ENCODE measurements around the gene HHEX. TPM values are rescaled to one million over a fixed set of nuclear protein-coding genes. Genes with fewer than 3 reads are reported as not detected.
A peak's percentile ranks its signal among the peaks of the same experiment; 100 is the strongest.

HHEX gene
- total and polyA plus RNA-seq, 10 of the 15 experiments (the other 5 are each of a cell fraction or from before 2014, with no cell fraction given), result 3.9 to 32.8 (median 16.4) TPM

GRCh38 chr10:92692080-92692671 lies 2.4 kb downstream of the HHEX start:
- TF ChIP-seq IRF4 (IDR thresholded peaks at IDR 0.05; ENCODE audit: low read depth, low read length), result no peak
- TF ChIP-seq REST (IDR thresholded peaks at IDR 0.05; ENCODE audit: low read depth, low read length), result no peak
- TF ChIP-seq PRDM15 (CRISPR knock-in tag; IDR thresholded peaks at IDR 0.05), result no peak
- no peak for TF ChIP-seq ZBTB11 (CRISPR knock-in tag; IDR thresholded peaks at IDR 0.05)
- no peak overlapping the region for H3K27ac ChIP-seq (ENCODE audit: control insufficient read depth, insufficient read depth)
- H4K20me1 ChIP-seq (ENCODE audit: control insufficient read depth, insufficient read depth), result no peaks in the 10 kb centered on the region
- H3K4me3 ChIP-seq, result no peak overlapping the region
- CTCF ChIA-PET, result interaction anchor here (1.0 to 1.3 kb wide), 2 partner anchors 11 to 64 kb away, joined by 3 to 4 read pairs; no protein-coding TSS in a partner anchor
- 7% methylated on average over 26 of the region's 34 CpGs for WGBS (ENCODE audit: insufficient coverage, insufficient replicate concordance, low lambda C conversion rate, missing lambda C conversion rate)
- ATAC-seq, result no peak; the same call in 2 of the 3 replicates
- SMC1A ChIA-PET (ENCODE audit: uncharacterized antibody, unreplicated experiment), result interaction anchor here (1.2 kb wide), 1 partner anchor 31 kb away, joined by 3 read pairs; no protein-coding TSS in a partner anchor
- no TSS peak for BruUV-seq (replicated peaks)
- no peaks in the 10 kb centered on the region for H3K36me3 ChIP-seq (ENCODE audit: control insufficient read depth in 2 of 2, insufficient read depth in 2 of 2, low read length in 1 of 2)
- no peak for DNase-seq (ENCODE audit: low read depth, low spot score)
- H3K4me2 ChIP-seq (ENCODE audit: control insufficient read depth, insufficient read depth), result peak overlapping the region; percentile 30
- no peaks in the 10 kb centered on the region for H3K9me3 ChIP-seq (replicated peaks; ENCODE audit: control insufficient read depth, insufficient read depth, low read length)
- H3K27me3 ChIP-seq (replicated peaks in 1 of 2; ENCODE audit: control insufficient read depth in 2 of 2, insufficient read depth in 2 of 2, low read length in 1 of 2), result peaks cover 0 to 28% of the 10 kb centered on the region in 2 experiments; a peak in 3 of 4 replicates
- intact Hi-C loops (cut with micrococcal nuclease; ENCODE audit: unreplicated experiment) (loop anchor here (5.0 kb wide), 1 partner anchor 50 kb away; no protein-coding TSS in a partner anchor), in situ Hi-C loops (cut with MboI) (no loop called here)
- POLR2A ChIA-PET, result no interaction called here
- no peak overlapping the region for H2AFZ ChIP-seq (ENCODE audit: control insufficient read depth, low read depth, low read length)
- FAIRE-seq, result no peak
- peaks cover 16% of the 10 kb centered on the region for H3K4me1 ChIP-seq (ENCODE audit: control insufficient read depth, insufficient read depth, low read length)
- no peak overlapping the region for H3K9ac ChIP-seq (ENCODE audit: control insufficient read depth, insufficient read depth, low read length)
- RAD21 ChIA-PET (ENCODE audit: unreplicated experiment), result interaction anchor here (0.5 kb wide), 1 partner anchor 89 kb away, joined by 4 read pairs; no protein-coding TSS in a partner anchor
- H3K79me2 ChIP-seq (ENCODE audit: control insufficient read depth, insufficient read depth, low read length), result no peaks in the 10 kb centered on the region
